ENCODE measurements around the gene MBD3L1. TPM values are rescaled to one million over a fixed set of nuclear protein-coding genes. Genes with fewer than 3 reads are reported as not detected.

The MBD3L1 gene
- total and polyA plus RNA-seq, 2 of the 13 experiments (the other 11 are each of a cell fraction or from before 2014, with no cell fraction given) = not detected

DNA sequence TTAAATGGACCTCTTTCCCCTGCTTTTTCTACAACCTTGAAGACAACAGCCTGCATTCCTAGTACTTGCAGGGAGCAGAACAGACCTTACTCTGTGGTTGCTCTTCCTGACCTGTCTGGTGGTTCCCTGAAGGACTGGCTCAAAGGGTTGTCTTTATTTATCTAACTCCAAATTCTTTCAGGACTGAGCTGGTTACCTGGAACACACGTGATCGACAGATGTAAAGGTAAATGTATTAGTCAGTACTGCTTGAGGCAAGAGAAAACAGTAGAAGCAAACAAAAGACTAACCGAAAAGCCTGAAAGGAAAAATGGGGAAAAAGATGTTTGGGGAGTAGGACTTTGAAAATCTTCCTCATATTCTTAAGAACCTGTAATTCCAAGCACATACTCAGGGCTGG is 18.0 kb upstream of the MBD3L1 start:
- H3K36me3 ChIP-seq (replicated peaks in 1 of 2; ENCODE audit: control insufficient read depth in 1 of 2, insufficient read depth in 2 of 2, low read length in 2 of 2) = peaks cover 5 to 18% of the 10 kb centered on the region in 2 experiments; a peak in 3 of 5 replicates
- H3K27ac ChIP-seq (ENCODE audit: extremely low read length, insufficient read depth, low read length) = no peak overlapping the region
- no peak for ATAC-seq
- no peak overlapping the region for H2AFZ ChIP-seq (ENCODE audit: low read length)
- no peak for DNase-seq (ENCODE audit: low spot score)
- no peak overlapping the region for H3K9ac ChIP-seq (ENCODE audit: insufficient read depth, low read depth, low read length)
- H3K27me3 ChIP-seq (ENCODE audit: control insufficient read depth in 1 of 2, insufficient read depth in 2 of 2, low read length in 2 of 2) = no peaks in the 10 kb centered on the region
- no peak for FAIRE-seq
- no peaks in the 10 kb centered on the region for H3K4me1 ChIP-seq (ENCODE audit: insufficient read depth, low read length)
- no peak overlapping the region for H3K4me2 ChIP-seq (ENCODE audit: low read depth, low read length)
- H3K9me3 ChIP-seq (ENCODE audit: low read length) = peaks cover 98% of the 10 kb centered on the region
- no peaks in the 10 kb centered on the region for H4K20me1 ChIP-seq (ENCODE audit: insufficient read depth, low read length)
- in situ Hi-C loops (cut with HindIII; ENCODE audit: extremely low pct_ligation_motif_present, low pct_unique_long_range_greater_than_20kb) = no loop called here
- no peak overlapping the region for H3K4me3 ChIP-seq (replicated peaks in 1 of 3; ENCODE audit: insufficient read depth in 1 of 3, low read depth in 2 of 3, low read length in 3 of 3)
- ChIA-PET POLR2A (no interaction called here), CTCF (ENCODE audit: low intra/inter-chr PET ratio, low total read pairs) (no interaction called here)
- BruUV-seq (replicated peaks) = no TSS peak
- intact Hi-C loops (cut with micrococcal nuclease; ENCODE audit: unreplicated experiment) = no loop called here
- no peaks in the 10 kb centered on the region for H3K79me2 ChIP-seq (ENCODE audit: insufficient read depth, low read length)
- WGBS (ENCODE audit: low lambda C conversion rate) = 56% methylated on average over 3 of the region's 3 CpGs
- TF ChIP-seq ZZZ3 (CRISPR knock-in tag; IDR thresholded peaks at IDR 0.05; ENCODE audit: borderline replicate concordance) = no peak
- no peak for TF ChIP-seq FOXK2 (IDR thresholded peaks at IDR 0.05)
- TF ChIP-seq JUN (CRISPR knock-in tag; IDR thresholded peaks at IDR 0.05) = no peak
- TF ChIP-seq SMAD1 (CRISPR knock-in tag; IDR thresholded peaks at IDR 0.05; ENCODE audit: borderline replicate concordance, low read depth) = no peak

DNA sequence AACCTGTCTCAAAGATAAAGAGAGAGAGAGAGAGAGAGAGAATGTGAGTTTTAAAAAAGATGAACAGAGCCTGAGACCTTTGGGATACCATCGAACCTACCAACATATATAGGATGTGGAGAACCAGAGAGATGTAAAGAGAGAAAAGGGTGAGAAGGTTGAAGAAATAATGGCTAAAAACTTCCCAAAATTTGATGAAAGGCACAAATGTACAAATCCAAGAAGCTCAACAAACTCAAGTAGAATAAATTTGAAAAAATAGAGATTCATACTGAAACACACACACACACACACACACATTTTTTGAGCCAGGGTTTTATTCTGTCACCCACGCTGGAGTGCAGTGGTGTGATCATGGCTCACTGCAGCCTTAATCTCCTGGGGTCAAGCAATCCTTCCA is 16.4 kb upstream of the MBD3L1 start:
- Histone ChIP-seq H4K20me1 (ENCODE audit: insufficient read depth, low read length) (no peaks in the 10 kb centered on the region), H3K27ac (ENCODE audit: extremely low read length, insufficient read depth, low read length) (no peak overlapping the region), H3K9ac (ENCODE audit: insufficient read depth, low read depth, low read length) (no peak overlapping the region), H3K36me3 (replicated peaks in 1 of 2; ENCODE audit: control insufficient read depth in 1 of 2, insufficient read depth in 2 of 2, low read length in 2 of 2) (peaks cover 5 to 19% of the 10 kb centered on the region in 2 experiments; a peak in 3 of 5 replicates), H2AFZ (ENCODE audit: low read length) (no peak overlapping the region), H3K4me1 (ENCODE audit: insufficient read depth, low read length) (no peaks in the 10 kb centered on the region), H3K4me3 (replicated peaks in 1 of 3; ENCODE audit: insufficient read depth in 1 of 3, low read depth in 2 of 3, low read length in 3 of 3) (no peak overlapping the region), H3K9me3 (ENCODE audit: low read length) (peaks cover 96% of the 10 kb centered on the region), H3K4me2 (ENCODE audit: low read depth, low read length) (no peak overlapping the region), H3K79me2 (ENCODE audit: insufficient read depth, low read length) (no peaks in the 10 kb centered on the region), H3K27me3 (ENCODE audit: control insufficient read depth in 1 of 2, insufficient read depth in 2 of 2, low read length in 2 of 2) (no peaks in the 10 kb centered on the region)
- FAIRE-seq = no peak
- WGBS (ENCODE audit: low lambda C conversion rate) = 60% methylated on average over 2 of the region's 2 CpGs
- in situ Hi-C loops (cut with HindIII; ENCODE audit: extremely low pct_ligation_motif_present, low pct_unique_long_range_greater_than_20kb) (no loop called here), intact Hi-C loops (cut with micrococcal nuclease; ENCODE audit: unreplicated experiment) (no loop called here)
- no TSS peak for BruUV-seq (replicated peaks)
- no peak for DNase-seq (ENCODE audit: low spot score)
- POLR2A ChIA-PET = no interaction called here
- CTCF ChIA-PET (ENCODE audit: low intra/inter-chr PET ratio, low total read pairs) = no interaction called here
- no peak for TF ChIP-seq TSC22D2 (CRISPR knock-in tag; IDR thresholded peaks at IDR 0.05; ENCODE audit: borderline replicate concordance)
- TF ChIP-seq, protein P1, sequence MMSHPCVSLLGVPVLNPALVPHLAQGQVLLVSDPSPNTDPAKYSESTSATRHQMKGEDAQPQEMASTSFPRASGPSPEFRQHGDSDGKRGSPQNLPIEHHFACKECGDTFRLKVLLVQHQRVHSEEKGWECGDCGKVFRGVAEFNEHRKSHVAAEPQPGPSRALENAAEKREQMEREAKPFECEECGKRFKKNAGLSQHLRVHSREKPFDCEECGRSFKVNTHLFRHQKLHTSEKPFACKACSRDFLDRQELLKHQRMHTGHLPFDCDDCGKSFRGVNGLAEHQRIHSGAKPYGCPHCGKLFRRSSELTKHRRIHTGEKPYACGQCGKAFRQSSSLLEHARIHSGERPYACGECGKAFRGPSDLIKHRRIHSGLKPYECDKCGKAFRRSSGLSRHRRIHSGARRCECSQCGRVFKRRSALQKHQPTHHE (CRISPR knock-in tag; IDR thresholded peaks at IDR 0.05; ENCODE audit: borderline replicate concordance) = no peak
- TF ChIP-seq RAD51 (IDR thresholded peaks at IDR 0.05; ENCODE audit: borderline replicate concordance) = no peak
- no peak for TF ChIP-seq ZBTB38 (CRISPR knock-in tag; IDR thresholded peaks at IDR 0.05)
- no peak for TF ChIP-seq ZNF546 (CRISPR knock-in tag; conservative IDR thresholded peaks at IDR 0.05)
- no peak for TF ChIP-seq TOPORS (CRISPR knock-in tag; IDR thresholded peaks at IDR 0.05)
- TF ChIP-seq BORCS8-MEF2B (CRISPR knock-in tag; IDR thresholded peaks at IDR 0.05) = no peak
- TF ChIP-seq, protein P2, sequence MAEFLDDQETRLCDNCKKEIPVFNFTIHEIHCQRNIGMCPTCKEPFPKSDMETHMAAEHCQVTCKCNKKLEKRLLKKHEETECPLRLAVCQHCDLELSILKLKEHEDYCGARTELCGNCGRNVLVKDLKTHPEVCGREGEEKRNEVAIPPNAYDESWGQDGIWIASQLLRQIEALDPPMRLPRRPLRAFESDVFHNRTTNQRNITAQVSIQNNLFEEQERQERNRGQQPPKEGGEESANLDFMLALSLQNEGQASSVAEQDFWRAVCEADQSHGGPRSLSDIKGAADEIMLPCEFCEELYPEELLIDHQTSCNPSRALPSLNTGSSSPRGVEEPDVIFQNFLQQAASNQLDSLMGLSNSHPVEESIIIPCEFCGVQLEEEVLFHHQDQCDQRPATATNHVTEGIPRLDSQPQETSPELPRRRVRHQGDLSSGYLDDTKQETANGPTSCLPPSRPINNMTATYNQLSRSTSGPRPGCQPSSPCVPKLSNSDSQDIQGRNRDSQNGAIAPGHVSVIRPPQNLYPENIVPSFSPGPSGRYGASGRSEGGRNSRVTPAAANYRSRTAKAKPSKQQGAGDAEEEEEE (CRISPR knock-in tag; IDR thresholded peaks at IDR 0.05; ENCODE audit: borderline replicate concordance) = no peak
- TF ChIP-seq ADNP (CRISPR knock-in tag; IDR thresholded peaks at IDR 0.05) = no peak
- TF ChIP-seq HOXA3 (CRISPR knock-in tag; IDR thresholded peaks at IDR 0.05) = no peak
- TF ChIP-seq TGIF2 (CRISPR knock-in tag; IDR thresholded peaks at IDR 0.05) = no peak
- no peak for ATAC-seq

All from HepG2 (cell line).